Cardiac fibroblast (primary cell): ENCODE results near the gene TACR3.
A peak's percentile ranks its signal among the peaks of the same experiment; 100 is the strongest.
"Not testable (repeated sequence)": the region's sequence is repeated elsewhere in the genome, so short reads cannot be mapped to it uniquely, and the experiment has no call there.

ENCODE experiments used
- DNase-seq, 2 donors: peaks; one replicate each; pipeline versions ENCODE4 v3.0.0 to v3.0.0-alpha.2; 2010; ENCODE audit warnings: low read depth in 2 of 2
- H3K4me3 ChIP-seq, 2 donors: replicated peaks in 1 of 2; 1 replicate in 1 of 2; 2 replicates in 1 of 2; pipeline ENCODE4 v1.5.1; 2011; ENCODE audit warnings: low read depth in 2 of 2, low read length in 2 of 2, mild to moderate bottlenecking in 2 of 2, moderate library complexity in 1 of 2
- TF ChIP-seq, protein P1 (sequence below): IDR thresholded peaks from one replicate; pipeline ENCODE4 v1.5.1; 2011; ENCODE audit warnings: low read depth, mild to moderate bottlenecking, low read length, inconsistent platforms

TACR3 gene, protein sequence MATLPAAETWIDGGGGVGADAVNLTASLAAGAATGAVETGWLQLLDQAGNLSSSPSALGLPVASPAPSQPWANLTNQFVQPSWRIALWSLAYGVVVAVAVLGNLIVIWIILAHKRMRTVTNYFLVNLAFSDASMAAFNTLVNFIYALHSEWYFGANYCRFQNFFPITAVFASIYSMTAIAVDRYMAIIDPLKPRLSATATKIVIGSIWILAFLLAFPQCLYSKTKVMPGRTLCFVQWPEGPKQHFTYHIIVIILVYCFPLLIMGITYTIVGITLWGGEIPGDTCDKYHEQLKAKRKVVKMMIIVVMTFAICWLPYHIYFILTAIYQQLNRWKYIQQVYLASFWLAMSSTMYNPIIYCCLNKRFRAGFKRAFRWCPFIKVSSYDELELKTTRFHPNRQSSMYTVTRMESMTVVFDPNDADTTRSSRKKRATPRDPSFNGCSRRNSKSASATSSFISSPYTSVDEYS

DNA sequence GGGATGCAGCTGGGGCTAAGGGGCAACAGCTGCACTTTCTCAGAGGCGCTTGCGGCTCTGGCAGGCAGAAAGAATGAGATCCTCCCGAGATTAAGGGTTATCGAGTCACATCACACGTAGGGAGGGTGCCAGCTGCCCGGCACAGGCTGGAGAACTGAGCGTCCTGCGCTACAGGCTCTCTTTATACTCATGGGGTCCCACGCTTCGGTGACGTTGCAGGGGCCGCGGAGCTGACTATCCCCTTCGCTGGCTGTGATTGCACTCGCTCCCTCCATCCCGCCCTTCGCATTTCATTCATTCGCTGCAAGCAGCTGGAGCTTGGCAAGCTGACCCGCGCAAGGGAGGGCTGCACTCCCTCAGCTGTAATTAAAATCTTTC lies at the start of gene TACR3:
Gene TACR3, minus strand, starts transcription at position 156 of the 378 bp plus-strand sequence. CDS start 310 bp downstream, outside the sequence.
- TF ChIP-seq, protein P1, sequence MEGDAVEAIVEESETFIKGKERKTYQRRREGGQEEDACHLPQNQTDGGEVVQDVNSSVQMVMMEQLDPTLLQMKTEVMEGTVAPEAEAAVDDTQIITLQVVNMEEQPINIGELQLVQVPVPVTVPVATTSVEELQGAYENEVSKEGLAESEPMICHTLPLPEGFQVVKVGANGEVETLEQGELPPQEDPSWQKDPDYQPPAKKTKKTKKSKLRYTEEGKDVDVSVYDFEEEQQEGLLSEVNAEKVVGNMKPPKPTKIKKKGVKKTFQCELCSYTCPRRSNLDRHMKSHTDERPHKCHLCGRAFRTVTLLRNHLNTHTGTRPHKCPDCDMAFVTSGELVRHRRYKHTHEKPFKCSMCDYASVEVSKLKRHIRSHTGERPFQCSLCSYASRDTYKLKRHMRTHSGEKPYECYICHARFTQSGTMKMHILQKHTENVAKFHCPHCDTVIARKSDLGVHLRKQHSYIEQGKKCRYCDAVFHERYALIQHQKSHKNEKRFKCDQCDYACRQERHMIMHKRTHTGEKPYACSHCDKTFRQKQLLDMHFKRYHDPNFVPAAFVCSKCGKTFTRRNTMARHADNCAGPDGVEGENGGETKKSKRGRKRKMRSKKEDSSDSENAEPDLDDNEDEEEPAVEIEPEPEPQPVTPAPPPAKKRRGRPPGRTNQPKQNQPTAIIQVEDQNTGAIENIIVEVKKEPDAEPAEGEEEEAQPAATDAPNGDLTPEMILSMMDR: no peak
- no peak for DNase-seq
- H3K4me3 ChIP-seq: no peak within 1 kb of the TSS

DNA sequence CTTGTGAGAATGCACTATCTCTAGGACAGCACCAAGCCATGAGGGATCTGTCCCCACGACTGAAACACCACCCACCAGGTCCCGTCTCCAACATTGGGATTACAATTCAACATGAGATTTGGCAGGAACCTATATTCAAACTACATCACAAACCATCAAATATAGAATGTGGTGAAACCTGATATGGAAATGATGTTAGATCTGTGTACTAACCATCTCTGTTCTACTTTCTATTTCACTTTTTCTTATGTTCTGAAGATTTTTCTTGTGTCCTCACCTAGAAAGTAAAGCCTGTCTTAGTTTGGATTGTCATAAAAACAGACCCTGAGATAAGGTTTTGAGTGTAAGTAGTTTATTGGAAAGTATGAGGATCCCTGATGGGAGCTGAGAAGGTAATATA lies 37.8 kb upstream of the TACR3 start:
- no peak overlapping the region for H3K4me3 ChIP-seq
- TF ChIP-seq, protein P1: no peak
- no peak for DNase-seq

DNA sequence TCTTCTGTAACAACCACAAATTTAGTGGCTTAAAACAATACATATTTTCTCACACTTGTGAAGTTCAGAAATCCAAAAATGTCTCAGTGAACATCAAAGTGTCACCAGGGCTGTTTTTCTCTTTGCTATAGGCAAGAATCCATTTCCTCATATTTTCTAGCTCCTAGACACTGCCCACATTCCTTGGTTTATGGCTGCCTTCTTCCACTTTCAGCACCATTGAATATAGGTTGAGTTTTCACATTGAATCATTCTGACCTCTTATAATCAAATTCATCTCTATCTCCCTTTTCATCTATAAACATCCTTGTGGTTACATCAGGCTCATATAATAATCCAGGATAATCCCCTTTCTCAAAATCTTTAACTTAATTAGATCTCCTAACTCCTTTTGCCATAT lies 37.0 kb upstream of the TACR3 start:
- H3K4me3 ChIP-seq: no peak overlapping the region
- DNase-seq: no peak
- TF ChIP-seq, protein P1: no peak

DNA sequence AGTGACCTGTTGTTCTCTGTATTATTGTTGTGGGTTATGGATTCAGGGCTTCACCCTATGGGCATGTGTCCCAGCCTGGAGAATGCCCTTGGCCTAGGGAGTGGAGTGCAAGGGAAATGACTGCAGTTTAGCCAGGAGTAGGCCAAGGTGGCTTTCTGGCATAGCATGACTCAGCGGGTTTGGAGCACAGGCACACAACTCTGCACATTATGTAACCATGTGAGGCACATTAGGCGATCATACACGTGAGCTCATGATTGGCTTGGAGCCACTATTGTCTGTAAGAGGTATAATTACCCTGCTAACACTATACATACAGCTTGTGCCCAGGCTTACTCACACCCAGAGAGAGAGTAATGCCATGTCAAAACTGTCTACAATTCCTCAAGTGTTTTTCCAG lies 35.1 kb upstream of the TACR3 start:
- TF ChIP-seq, protein P1: no peak
- no peak overlapping the region for H3K4me3 ChIP-seq
- peak in 1 of 2 donors; percentile 0 for DNase-seq

DNA sequence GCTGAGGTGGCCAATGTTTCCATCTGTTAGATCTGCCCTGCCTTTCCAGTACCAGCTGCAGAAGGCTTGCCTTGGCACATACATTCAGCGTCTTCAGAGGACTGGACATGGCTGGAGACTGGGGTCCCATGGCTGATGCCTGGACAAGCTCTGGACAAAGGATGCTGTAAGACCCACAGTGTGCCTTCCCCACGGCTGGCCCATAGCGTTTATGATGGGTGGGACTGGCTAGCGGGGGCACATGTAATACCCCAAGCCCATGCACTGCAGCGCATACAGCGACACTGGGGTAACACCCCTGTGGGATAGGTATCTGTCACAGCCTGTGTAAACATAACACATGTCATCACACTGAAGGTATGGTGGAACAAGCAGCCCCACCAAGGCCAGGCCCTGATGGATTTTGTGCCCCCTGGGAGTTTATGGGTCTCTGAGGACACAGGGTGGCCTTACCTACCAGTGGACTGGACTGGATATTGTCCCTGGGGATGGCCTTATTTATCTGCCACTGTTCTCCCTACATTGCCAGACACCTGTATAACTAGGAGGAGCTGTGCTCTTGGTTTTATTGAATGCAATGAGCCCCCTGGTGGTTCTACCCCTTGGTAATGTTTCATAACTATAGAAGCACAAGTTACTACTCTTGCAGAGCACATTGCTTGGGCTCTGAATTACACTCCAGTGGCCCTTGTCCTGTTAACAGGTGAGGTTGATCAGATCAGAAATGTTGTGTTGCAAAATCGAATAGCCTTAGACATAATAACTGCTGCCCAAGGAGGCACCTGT lies 34.3 kb upstream of the TACR3 start:
- no peak overlapping the region for H3K4me3 ChIP-seq
- DNase-seq: no peak
- TF ChIP-seq, protein P1: no peak

DNA sequence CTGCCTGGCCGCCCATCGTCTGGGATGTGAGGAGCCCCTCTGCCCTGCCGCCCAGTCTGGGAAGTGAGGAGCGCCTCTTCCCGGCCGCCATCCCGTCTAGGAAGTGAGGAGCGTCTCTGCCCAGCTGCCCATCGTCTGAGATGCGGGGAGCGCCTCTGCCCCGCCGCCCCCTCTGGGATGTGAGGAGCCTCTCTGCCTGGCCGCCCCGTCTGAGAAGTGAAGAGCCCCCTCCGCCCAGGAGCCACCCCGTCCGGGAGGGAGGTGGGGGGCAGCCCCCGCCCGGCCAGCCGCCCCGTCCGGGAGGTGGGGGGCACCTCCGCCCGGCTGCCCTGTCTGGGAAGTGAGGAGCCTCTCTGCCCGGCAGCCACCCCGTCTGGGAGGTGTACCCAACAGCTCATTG lies 3.4 kb upstream of the TACR3 start:
- not testable (repeated sequence) for DNase-seq, H3K4me3 ChIP-seq

DNA sequence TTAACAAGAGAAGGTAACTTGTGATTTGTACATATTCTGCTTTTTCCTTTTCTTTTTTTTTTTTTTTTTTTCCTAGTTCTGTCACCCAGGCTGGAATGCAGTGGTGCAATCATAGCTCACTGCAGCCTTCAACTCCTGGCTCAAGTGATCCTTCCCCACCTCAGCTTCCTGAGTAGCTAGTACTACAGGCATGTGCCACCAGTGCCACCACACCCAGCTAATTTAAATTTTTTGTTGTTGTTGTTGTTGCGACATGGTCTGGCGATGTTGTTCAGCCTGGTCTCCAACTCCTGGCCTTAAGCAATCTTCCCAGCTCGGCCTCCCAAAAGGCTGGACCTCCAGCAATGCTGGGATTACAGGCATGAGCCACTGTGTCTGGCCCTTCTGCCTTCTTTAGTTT lies 1.5 kb upstream of the TACR3 start:
- TF ChIP-seq, protein P1: no peak
- no peak overlapping the region for H3K4me3 ChIP-seq

More for the DNA sequence above, 1.5 kb upstream of the TACR3 start:
- DNase-seq: peak in 1 of 2 donors; percentile 1
